Hepatocyte (in vitro differentiated cells): Measurements from ENCODE around the gene PRKCZ. TPM values are rescaled to one million over a fixed set of nuclear protein-coding genes. Genes with fewer than 3 reads are reported as not detected.
A peak's percentile ranks its signal among the peaks of the same experiment; 100 is the strongest.

Experiments used
- DNase-seq: peaks from one replicate; pipeline ENCODE4 v3.0.0-alpha.2; 2016; ENCODE audit warnings: low spot score
- H2AFZ ChIP-seq: fragments of 200-600 bp; sonication (generic); 2 replicates; pipeline ENCODE4 v1.6.0; 2016; ENCODE audit warnings: antibody characterized with exemption, mild to moderate bottlenecking
- H3K27ac ChIP-seq: fragments of 200-600 bp; sonication (generic); 2 replicates; pipeline ENCODE4 v1.5.1; 2016; ENCODE audit warnings: mild to moderate bottlenecking
- H3K27me3 ChIP-seq: fragments of 200-600 bp; sonication (generic); 2 replicates; pipeline ENCODE4 v1.6.1; 2016
- H3K36me3 ChIP-seq: fragments of 200-600 bp; sonication (generic); replicated peaks from 2 replicates; pipeline ENCODE4 v1.5.1; 2016; ENCODE audit warnings: low read depth; ENCODE audit not compliant: insufficient read depth
- H3K4me1 ChIP-seq: fragments of 200-600 bp; sonication (generic); 2 replicates; pipeline ENCODE4 v1.5.1; 2016; ENCODE audit warnings: mild to moderate bottlenecking, moderate library complexity; ENCODE audit not compliant: insufficient read depth
- H3K4me2 ChIP-seq: fragments of 200-600 bp; sonication (generic); 2 replicates; pipeline ENCODE4 v1.6.0; 2016
- H3K4me3 ChIP-seq: fragments of 200-600 bp; sonication (generic); 2 replicates; pipeline ENCODE4 v1.5.1; 2016; ENCODE audit warnings: mild to moderate bottlenecking
- H3K79me2 ChIP-seq: fragments of 200-600 bp; sonication (generic); 2 replicates; pipeline ENCODE4 v1.6.0; 2017; ENCODE audit warnings: mild to moderate bottlenecking
- H3K9me2 ChIP-seq: fragments of 200-600 bp; sonication (generic); replicated peaks from 2 replicates; pipeline ENCODE4 v1.6.0; 2017; ENCODE audit warnings: mild to moderate bottlenecking; ENCODE audit not compliant: insufficient read depth
- H3K9me3 ChIP-seq: fragments of 200-600 bp; sonication (generic); 2 replicates; pipeline ENCODE4 v1.5.1; 2016; ENCODE audit warnings: low read depth, mild to moderate bottlenecking
- H4K20me1 ChIP-seq: fragments of 200-600 bp; sonication (generic); 2 replicates; pipeline ENCODE4 v1.6.0; 2016; ENCODE audit warnings: mild to moderate bottlenecking; ENCODE audit not compliant: insufficient read depth, poor library complexity, severe bottlenecking
- EZH2 ChIP-seq: fragments of 200-600 bp; sonication (generic); IDR thresholded peaks from 2 replicates; pipeline ENCODE4 v1.6.1; 2016; ENCODE audit warnings: antibody characterized with exemption, mild to moderate bottlenecking, borderline replicate concordance
- EZH2phosphoT487 ChIP-seq: fragments of 200-600 bp; sonication (generic); IDR thresholded peaks from one replicate; pipeline ENCODE4 v1.6.1; 2018; ENCODE audit warnings: antibody characterized with exemption, mild to moderate bottlenecking, low read depth, moderate library complexity; ENCODE audit not compliant: unreplicated experiment, severe bottlenecking
- WGBS: methylation state at CpG from one replicate; pipeline ENCODE4 v1.1.6; 2016; ENCODE audit warnings: low lambda C conversion rate; ENCODE audit errors: missing lambda C conversion rate; 5-methylcytosine and 5-hydroxymethylcytosine counted together
- polyA plus RNA-seq: library from polyadenylated mRNA; unstranded; fragments of >200 nt; fragmentation: Nextera tagmentation; extraction: Ambion mirVana; gene quantifications from 2 replicates; pipeline ENCODE4 v1.2.1, GENCODE V29; 2016
- total RNA-seq: library from RNA; depleted of rRNA; stranded (reverse); fragments of >200 nt; gene quantifications from 2 replicates; pipeline ENCODE4 v1.2.3, GENCODE V29; 2014
- TF ChIP-seq, protein P1 (sequence below): fragments of 200-600 bp; sonication (generic); IDR thresholded peaks from 2 replicates; pipeline ENCODE4 v1.5.1; 2016; ENCODE audit warnings: antibody characterized with exemption, mild to moderate bottlenecking; ENCODE audit not compliant: poor library complexity

PRKCZ gene
- total and polyA plus RNA-seq, 2 experiments from 2014 or later: 41.0 to 52.3 TPM

DNA sequence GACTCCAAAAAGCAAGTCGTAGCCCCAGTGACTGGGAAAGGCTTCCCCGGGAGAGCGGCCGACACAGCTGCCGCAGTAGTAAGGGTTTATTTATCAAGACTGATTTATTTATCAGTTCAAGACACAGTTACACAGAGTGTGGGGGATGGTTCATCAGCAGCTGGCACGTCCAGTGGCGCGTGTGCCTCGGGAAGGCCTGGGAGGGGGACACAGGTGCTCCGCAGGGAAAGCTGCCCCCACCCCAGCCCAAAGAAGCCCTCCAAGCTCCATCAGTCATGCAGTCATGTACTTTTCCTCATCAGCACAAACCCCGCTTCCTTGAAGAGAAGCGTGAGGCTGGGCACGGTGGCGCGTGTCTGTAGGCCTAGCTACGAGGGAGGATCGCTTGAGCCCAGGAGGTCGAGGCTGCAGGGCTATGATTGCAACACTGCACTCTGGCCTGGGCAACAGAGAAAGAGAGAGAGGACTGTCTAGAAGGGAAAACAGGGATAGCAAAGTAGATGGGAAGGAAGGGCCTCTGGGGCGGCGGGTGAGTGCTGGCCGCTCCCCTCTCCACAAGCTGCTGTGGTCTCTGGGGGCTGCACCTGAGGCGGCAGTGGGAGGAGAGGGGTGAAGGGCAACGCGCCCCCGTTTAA, 53.2 kb downstream of the PRKCZ start:
- Histone ChIP-seq H2AFZ (no peak overlapping the region), H3K4me3 (no peak overlapping the region), H3K9me3 (no peaks in the 10 kb centered on the region), H3K27ac (no peak overlapping the region), H4K20me1 (no peaks in the 10 kb centered on the region), H3K4me1 (peaks cover 6% of the 10 kb centered on the region), H3K36me3 (no peaks in the 10 kb centered on the region), H3K9me2 (no peaks in the 10 kb centered on the region), H3K79me2 (peaks cover 18% of the 10 kb centered on the region), H3K4me2 (no peak overlapping the region), H3K27me3 (no peaks in the 10 kb centered on the region)
- DNase-seq: no peak
- TF ChIP-seq, protein P1, sequence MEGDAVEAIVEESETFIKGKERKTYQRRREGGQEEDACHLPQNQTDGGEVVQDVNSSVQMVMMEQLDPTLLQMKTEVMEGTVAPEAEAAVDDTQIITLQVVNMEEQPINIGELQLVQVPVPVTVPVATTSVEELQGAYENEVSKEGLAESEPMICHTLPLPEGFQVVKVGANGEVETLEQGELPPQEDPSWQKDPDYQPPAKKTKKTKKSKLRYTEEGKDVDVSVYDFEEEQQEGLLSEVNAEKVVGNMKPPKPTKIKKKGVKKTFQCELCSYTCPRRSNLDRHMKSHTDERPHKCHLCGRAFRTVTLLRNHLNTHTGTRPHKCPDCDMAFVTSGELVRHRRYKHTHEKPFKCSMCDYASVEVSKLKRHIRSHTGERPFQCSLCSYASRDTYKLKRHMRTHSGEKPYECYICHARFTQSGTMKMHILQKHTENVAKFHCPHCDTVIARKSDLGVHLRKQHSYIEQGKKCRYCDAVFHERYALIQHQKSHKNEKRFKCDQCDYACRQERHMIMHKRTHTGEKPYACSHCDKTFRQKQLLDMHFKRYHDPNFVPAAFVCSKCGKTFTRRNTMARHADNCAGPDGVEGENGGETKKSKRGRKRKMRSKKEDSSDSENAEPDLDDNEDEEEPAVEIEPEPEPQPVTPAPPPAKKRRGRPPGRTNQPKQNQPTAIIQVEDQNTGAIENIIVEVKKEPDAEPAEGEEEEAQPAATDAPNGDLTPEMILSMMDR: no peak
- no peak for TF ChIP-seq EZH2
- no peak for TF ChIP-seq EZH2phosphoT487
- 94% methylated on average over 25 of the region's 25 CpGs for WGBS

DNA sequence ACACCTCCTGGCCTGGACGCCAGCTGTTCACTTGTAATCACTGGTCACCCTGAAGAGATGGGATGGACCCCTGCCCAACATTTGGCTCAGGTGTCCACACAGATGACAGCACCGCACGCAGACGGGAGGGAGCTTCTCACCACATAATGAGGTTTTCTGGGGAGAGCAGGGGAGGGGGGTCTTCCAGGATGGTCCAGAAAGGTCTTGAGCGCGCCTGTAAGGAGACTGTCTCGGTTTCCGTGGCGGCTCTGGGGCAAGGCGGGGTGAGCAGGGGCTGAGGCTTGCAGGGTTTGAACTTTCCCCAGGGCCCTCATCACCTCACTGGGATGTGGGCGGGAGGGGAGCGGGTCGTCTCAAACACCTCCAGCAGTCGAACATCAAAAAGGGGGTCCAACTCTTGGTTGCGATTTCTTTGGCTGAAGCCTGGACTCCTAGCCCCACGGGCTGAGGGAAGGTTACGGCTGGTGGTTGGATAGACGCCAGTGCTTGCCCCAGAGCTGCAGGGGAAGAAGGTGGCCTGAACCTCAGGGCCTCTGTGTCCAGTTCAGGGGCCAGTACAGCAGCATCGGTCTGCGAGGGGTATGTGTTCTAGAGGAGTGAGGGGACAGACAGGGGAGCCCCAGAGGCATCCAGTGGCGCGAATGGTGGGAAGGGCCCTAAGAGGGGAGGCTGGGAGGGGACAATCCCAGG, 53.8 kb downstream of the PRKCZ start:
- no peak for DNase-seq
- no peaks in the 10 kb centered on the region for H3K9me2 ChIP-seq
- H2AFZ ChIP-seq: no peak overlapping the region
- no peaks in the 10 kb centered on the region for H3K36me3 ChIP-seq
- peaks cover 18% of the 10 kb centered on the region for H3K79me2 ChIP-seq
- H3K27me3 ChIP-seq: no peaks in the 10 kb centered on the region
- TF ChIP-seq, protein P1: no peak
- TF ChIP-seq EZH2 (no peak), EZH2phosphoT487 (no peak)
- H3K4me2 ChIP-seq: no peak overlapping the region
- H3K27ac ChIP-seq: peak overlapping the region; percentile 83
- H3K9me3 ChIP-seq: no peaks in the 10 kb centered on the region
- H4K20me1 ChIP-seq: peaks cover 2% of the 10 kb centered on the region
- WGBS: 83% methylated on average over 17 of the region's 22 CpGs
- H3K4me3 ChIP-seq: no peak overlapping the region
- peaks cover 6% of the 10 kb centered on the region for H3K4me1 ChIP-seq

DNA sequence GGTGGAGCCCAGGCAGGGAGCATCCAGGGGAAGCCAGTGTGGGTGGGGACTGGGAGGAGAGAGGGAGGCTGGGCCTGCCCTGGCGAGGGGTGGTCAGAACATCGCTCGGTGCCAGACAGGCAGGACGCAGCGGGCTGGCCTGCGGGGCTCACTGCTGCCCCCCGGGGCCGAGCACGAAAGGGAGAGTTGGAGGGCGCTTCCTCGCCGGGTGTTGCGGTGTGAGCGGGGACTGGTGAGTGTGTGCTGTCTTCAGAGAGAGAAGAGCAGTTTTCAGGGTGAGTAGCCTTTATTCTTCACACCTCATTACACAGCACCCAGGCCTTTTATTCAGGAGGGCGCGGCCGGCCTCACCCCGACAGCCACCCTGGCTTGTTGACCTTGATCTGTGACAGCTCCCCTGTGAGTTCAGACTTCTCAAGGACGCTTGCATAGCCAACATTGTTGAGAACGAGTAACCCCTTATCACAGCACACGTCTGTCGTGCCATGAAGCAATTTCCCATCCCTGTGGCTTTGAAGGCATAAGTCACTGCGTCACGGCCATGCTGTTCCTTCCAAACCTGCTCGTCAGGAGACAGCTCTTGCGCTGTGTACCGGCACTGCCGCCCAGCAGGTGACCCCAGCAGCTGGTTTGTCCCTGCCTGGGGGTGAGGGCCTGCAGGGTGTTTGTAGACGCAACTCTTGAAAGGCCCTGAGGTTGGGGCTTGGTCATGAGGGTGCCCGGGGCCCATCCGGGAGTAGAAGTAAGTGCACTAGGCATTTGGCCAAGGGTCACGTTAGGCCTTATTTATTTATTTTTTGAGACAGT, 54.6 kb downstream of the PRKCZ start:
- TF ChIP-seq EZH2 (no peak), EZH2phosphoT487 (no peak)
- TF ChIP-seq, protein P1: no peak
- H3K36me3 ChIP-seq: no peaks in the 10 kb centered on the region
- DNase-seq: peak; percentile 78
- H3K79me2 ChIP-seq: peaks cover 18% of the 10 kb centered on the region
- H3K4me1 ChIP-seq: peaks cover 6% of the 10 kb centered on the region
- H4K20me1 ChIP-seq: peaks cover 2% of the 10 kb centered on the region
- no peaks in the 10 kb centered on the region for H3K27me3 ChIP-seq
- no peak overlapping the region for H3K4me3 ChIP-seq
- no peaks in the 10 kb centered on the region for H3K9me3 ChIP-seq
- 59% methylated on average over 32 of the region's 32 CpGs for WGBS
- H3K9me2 ChIP-seq: no peaks in the 10 kb centered on the region
- H2AFZ ChIP-seq: no peak overlapping the region
- no peak overlapping the region for H3K4me2 ChIP-seq
- peak overlapping the region; percentile 83 for H3K27ac ChIP-seq
